Gastroesophageal sphincter (tissue), 3 donors: ENCODE data around the gene TMEM82.

Experiments used
- EP300 ChIP-seq: sonication (generic); formaldehyde crosslinking; IDR thresholded peaks from one replicate; pipeline ENCODE4 v1.6.1; 2017; ENCODE audit warnings: antibody characterized with exemption, mild to moderate bottlenecking
- POLR2A ChIP-seq, 2 donors: fragments of 450-650 bp; IDR thresholded peaks; one replicate each; pipeline ENCODE4 v1.6.1; 2017; ENCODE audit warnings: antibody characterized with exemption in 2 of 2, mild to moderate bottlenecking in 2 of 2, moderate library complexity in 1 of 2
- TF ChIP-seq, protein P1 (sequence below), 4 experiments: fragments of 200-600 bp in 2 of 4; fragments of 450-650 bp in 2 of 4; sonication (generic) in 1 of 4; IDR thresholded peaks; one replicate each; pipeline ENCODE4 v1.5.1; 2017 to 2019; ENCODE audit warnings: antibody characterized with exemption in 4 of 4, mild to moderate bottlenecking in 2 of 4, moderate library complexity in 2 of 4

DNA sequence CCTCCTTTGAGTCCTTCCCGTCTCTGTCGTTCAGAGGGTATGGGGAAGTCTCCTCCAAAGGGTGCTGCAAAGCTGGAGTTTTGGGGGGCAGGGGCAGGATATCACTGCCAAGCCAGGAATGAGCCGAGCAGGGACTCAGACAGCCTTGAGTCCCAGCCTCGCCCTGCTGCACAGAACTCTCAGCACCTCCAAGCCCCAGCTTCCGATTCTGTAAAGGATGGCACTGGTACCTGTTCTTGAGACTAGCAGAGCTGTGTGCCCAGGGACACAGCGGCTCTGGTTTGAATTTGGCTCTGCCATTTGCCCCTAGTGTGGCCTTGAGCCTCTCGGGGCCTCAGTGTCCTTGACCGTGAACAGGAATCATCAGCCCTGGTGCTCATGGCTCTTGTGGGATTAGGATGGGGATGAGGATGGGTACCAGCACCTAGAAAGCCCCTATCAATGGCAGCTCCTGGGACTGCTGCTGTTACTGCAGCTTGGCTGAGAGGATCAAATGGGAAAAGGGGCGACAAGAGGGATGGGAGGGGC is 14.8 kb downstream of the TMEM82 start:
- TF ChIP-seq, protein P1, sequence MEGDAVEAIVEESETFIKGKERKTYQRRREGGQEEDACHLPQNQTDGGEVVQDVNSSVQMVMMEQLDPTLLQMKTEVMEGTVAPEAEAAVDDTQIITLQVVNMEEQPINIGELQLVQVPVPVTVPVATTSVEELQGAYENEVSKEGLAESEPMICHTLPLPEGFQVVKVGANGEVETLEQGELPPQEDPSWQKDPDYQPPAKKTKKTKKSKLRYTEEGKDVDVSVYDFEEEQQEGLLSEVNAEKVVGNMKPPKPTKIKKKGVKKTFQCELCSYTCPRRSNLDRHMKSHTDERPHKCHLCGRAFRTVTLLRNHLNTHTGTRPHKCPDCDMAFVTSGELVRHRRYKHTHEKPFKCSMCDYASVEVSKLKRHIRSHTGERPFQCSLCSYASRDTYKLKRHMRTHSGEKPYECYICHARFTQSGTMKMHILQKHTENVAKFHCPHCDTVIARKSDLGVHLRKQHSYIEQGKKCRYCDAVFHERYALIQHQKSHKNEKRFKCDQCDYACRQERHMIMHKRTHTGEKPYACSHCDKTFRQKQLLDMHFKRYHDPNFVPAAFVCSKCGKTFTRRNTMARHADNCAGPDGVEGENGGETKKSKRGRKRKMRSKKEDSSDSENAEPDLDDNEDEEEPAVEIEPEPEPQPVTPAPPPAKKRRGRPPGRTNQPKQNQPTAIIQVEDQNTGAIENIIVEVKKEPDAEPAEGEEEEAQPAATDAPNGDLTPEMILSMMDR (IDR thresholded peaks at IDR 0.05): no peak
- no peak for TF ChIP-seq EP300
- no peak for TF ChIP-seq POLR2A (IDR thresholded peaks at IDR 0.05)
